Mesenchymal stem cell (in vitro differentiated cells and primary cell): Measurements from ENCODE around the gene GRK1.
"Not testable (repeated sequence)": the region's sequence is repeated elsewhere in the genome, so short reads cannot be mapped to it uniquely, and the experiment has no call there.

Experiments used
- DNase-seq: peaks from one replicate; pipeline ENCODE4 v3.0.0-alpha.2; 2013
- H2AFZ ChIP-seq: one replicate; pipeline ENCODE4 v1.6.1; 2013; ENCODE audit warnings: low read depth, mild to moderate bottlenecking, control low read depth, inconsistent platforms, low read length, moderate library complexity
- H2AK5ac ChIP-seq: 2 replicates; pipeline ENCODE4 v1.6.1; 2013; ENCODE audit warnings: low read length, moderate library complexity, mild to moderate bottlenecking, inconsistent platforms; ENCODE audit not compliant: severe bottlenecking
- H2BK120ac ChIP-seq: one replicate; pipeline ENCODE4 v1.6.1; 2013; ENCODE audit warnings: low read depth, mild to moderate bottlenecking, inconsistent platforms, low read length, moderate library complexity
- H2BK12ac ChIP-seq, 2 experiments: one replicate each; pipeline ENCODE4 v1.6.1; 2013; ENCODE audit warnings: inconsistent platforms in 2 of 2, low read length in 2 of 2, mild to moderate bottlenecking in 2 of 2, moderate library complexity in 2 of 2, control low read depth in 1 of 2
- H2BK15ac ChIP-seq: one replicate; pipeline ENCODE4 v1.6.1; 2013; ENCODE audit warnings: mild to moderate bottlenecking, low read depth, inconsistent platforms; ENCODE audit not compliant: poor library complexity, severe bottlenecking
- H2BK5ac ChIP-seq: 2 replicates; pipeline ENCODE4 v1.6.1; 2013; ENCODE audit warnings: low read depth, mild to moderate bottlenecking, low read length, control low read depth, inconsistent platforms; ENCODE audit not compliant: poor library complexity, severe bottlenecking
- H3K14ac ChIP-seq, 2 experiments: one replicate each; pipeline ENCODE4 v1.6.1; 2013; ENCODE audit warnings: inconsistent platforms in 2 of 2, low read length in 2 of 2, control low read depth in 1 of 2, mild to moderate bottlenecking in 1 of 2, moderate library complexity in 1 of 2
- H3K18ac ChIP-seq, 2 experiments: one replicate each; pipeline ENCODE4 v1.6.1; 2013; ENCODE audit warnings: inconsistent platforms in 2 of 2, low read length in 2 of 2, control low read depth in 1 of 2, low read depth in 1 of 2, mild to moderate bottlenecking in 1 of 2
- H3K23ac ChIP-seq, 2 experiments: one replicate each; pipeline ENCODE4 v1.6.1; 2013; ENCODE audit warnings: inconsistent platforms in 2 of 2, low read length in 2 of 2, mild to moderate bottlenecking in 2 of 2, moderate library complexity in 2 of 2, control low read depth in 1 of 2
- H3K27ac ChIP-seq: 2 replicates; pipeline ENCODE4 v1.5.1; 2013; ENCODE audit warnings: mild to moderate bottlenecking, moderate library complexity, low read length, control low read depth, inconsistent platforms; ENCODE audit not compliant: poor library complexity, severe bottlenecking
- H3K27me3 ChIP-seq, 2 experiments: 2 replicates each; pipeline versions ENCODE4 v1.6.1 to v1.7.0; 2013; ENCODE audit warnings: low read length in 2 of 2, mild to moderate bottlenecking in 2 of 2, moderate library complexity in 2 of 2, control low read depth in 1 of 2, inconsistent platforms in 1 of 2; ENCODE audit not compliant: control insufficient read depth in 1 of 2, insufficient read depth in 1 of 2
- H3K36me3 ChIP-seq, 2 experiments: 2 replicates each; pipeline versions ENCODE4 v1.6.1 to v1.7.0; 2013; ENCODE audit warnings: low read length in 2 of 2, control low read depth in 1 of 2, inconsistent platforms in 1 of 2, low read depth in 1 of 2, mild to moderate bottlenecking in 1 of 2; ENCODE audit not compliant: insufficient read depth in 2 of 2, control insufficient read depth in 1 of 2
- H3K4ac ChIP-seq, 2 experiments: one replicate each; pipeline ENCODE4 v1.6.1; 2013; ENCODE audit warnings: inconsistent platforms in 2 of 2, low read length in 2 of 2, mild to moderate bottlenecking in 2 of 2, moderate library complexity in 2 of 2, control low read depth in 1 of 2, low read depth in 1 of 2
- H3K4me1 ChIP-seq: 2 replicates; pipeline ENCODE4 v1.6.1; 2013; ENCODE audit warnings: low read depth, low read length, control low read depth; ENCODE audit not compliant: control insufficient read depth, insufficient read depth
- H3K4me2 ChIP-seq: 2 replicates; pipeline ENCODE4 v1.6.1; 2013; ENCODE audit warnings: low read length, mild to moderate bottlenecking, inconsistent platforms; ENCODE audit not compliant: poor library complexity, severe bottlenecking
- H3K4me3 ChIP-seq, 2 experiments: 2 replicates each; pipeline versions ENCODE4 v1.5.1 to v1.7.0; 2013; ENCODE audit warnings: low read length in 2 of 2, mild to moderate bottlenecking in 2 of 2, control low read depth in 1 of 2, low read depth in 1 of 2; ENCODE audit not compliant: insufficient read depth in 1 of 2
- H3K79me1 ChIP-seq: replicated peaks from 2 replicates; pipeline ENCODE4 v1.6.1; 2013; ENCODE audit warnings: mild to moderate bottlenecking, control low read depth, low read length, inconsistent platforms; ENCODE audit not compliant: poor library complexity, severe bottlenecking
- H3K9ac ChIP-seq: 2 replicates; pipeline ENCODE4 v1.7.0; 2013; ENCODE audit warnings: mild to moderate bottlenecking, low read length, moderate library complexity
- H3K9me3 ChIP-seq: 2 replicates; pipeline ENCODE4 v1.7.0; 2013; ENCODE audit warnings: mild to moderate bottlenecking, low read length; ENCODE audit not compliant: control insufficient read depth
- H4K8ac ChIP-seq: one replicate; pipeline ENCODE4 v1.6.1; 2013; ENCODE audit warnings: inconsistent platforms, mild to moderate bottlenecking, low read length, moderate library complexity
- H4K91ac ChIP-seq: one replicate; pipeline ENCODE4 v1.6.1; 2013; ENCODE audit warnings: mild to moderate bottlenecking, low read length, inconsistent platforms
- WGBS: methylation state at CpG from one replicate; pipeline ENCODE4 v1.1.7; 2013; ENCODE audit warnings: mixed read lengths; 5-methylcytosine and 5-hydroxymethylcytosine counted together

Gene GRK1

DNA sequence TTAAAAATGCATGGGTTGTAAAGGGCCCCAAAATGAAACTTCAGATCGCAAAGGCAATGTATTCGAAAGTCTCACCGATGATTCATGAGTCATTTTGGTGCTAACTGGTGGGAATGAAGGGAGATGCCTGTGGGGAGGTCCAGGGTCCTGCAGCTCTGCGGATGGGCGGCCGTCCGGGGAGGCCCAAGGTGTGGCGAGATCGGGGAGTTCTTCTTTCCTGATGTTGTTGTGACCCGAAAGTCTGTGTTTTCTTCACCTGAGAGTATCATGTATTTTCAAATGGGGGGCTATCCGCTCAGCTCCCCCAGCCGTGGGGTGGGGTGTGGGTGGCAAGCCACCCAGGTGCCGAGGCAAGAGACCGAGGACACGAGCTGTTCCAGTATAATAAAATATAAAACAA, 46.0 kb upstream of the GRK1 start:
- H3K9me3 ChIP-seq: no peaks in the 10 kb centered on the region
- H3K27me3 ChIP-seq: no peaks in the 10 kb centered on the region
- H2BK15ac ChIP-seq: no peak overlapping the region
- H3K9ac ChIP-seq: no peak overlapping the region
- H3K14ac ChIP-seq: no peak overlapping the region
- WGBS: 98% methylated on average over 10 of the region's 15 CpGs
- H3K4me3 ChIP-seq: no peak overlapping the region
- H2BK5ac ChIP-seq: no peak overlapping the region
- no peak overlapping the region for H3K27ac ChIP-seq
- H3K18ac ChIP-seq: no peak overlapping the region
- no peak overlapping the region for H4K91ac ChIP-seq
- no peak for DNase-seq
- peaks cover 27 to 37% of the 10 kb centered on the region in 2 experiments for H3K36me3 ChIP-seq
- H2BK12ac ChIP-seq: no peak overlapping the region
- H3K4me1 ChIP-seq: peaks cover 22% of the 10 kb centered on the region
- no peak overlapping the region for H4K8ac ChIP-seq
- no peak overlapping the region for H2AFZ ChIP-seq
- H3K4me2 ChIP-seq: no peak overlapping the region
- no peak overlapping the region for H3K23ac ChIP-seq
- no peak overlapping the region for H2BK120ac ChIP-seq
- H3K4ac ChIP-seq: no peak overlapping the region
- no peak overlapping the region for H2AK5ac ChIP-seq
- H3K79me1 ChIP-seq: peaks cover 21% of the 10 kb centered on the region

DNA sequence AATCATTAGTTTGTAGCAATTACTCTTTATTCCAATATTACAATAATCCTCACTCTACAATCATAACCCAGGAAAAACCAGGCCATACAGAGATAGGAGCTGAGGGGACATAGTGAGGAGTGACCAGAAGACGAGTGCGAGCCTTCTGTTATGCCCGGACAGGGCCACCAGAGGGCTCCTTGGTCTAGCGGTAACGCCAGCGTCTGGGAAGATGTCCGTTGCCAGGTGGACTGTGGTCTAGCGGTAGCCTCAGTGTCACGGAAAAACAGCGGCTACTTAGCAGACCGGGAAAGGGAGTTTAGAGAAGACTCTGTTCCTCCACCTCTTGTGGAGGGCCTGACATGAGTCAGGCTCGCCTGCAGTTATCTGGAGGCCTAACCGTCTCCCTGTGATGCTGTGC, 45.5 kb upstream of the GRK1 start:
- not testable (repeated sequence) for H2BK5ac ChIP-seq, H4K8ac ChIP-seq, H3K18ac ChIP-seq, H3K27me3 ChIP-seq, H3K9ac ChIP-seq, H3K14ac ChIP-seq, H2AK5ac ChIP-seq, H3K27ac ChIP-seq, H3K9me3 ChIP-seq, H2BK12ac ChIP-seq, H2BK120ac ChIP-seq, H3K4ac ChIP-seq, H3K4me3 ChIP-seq, H3K4me2 ChIP-seq, H4K91ac ChIP-seq, H2AFZ ChIP-seq, H2BK15ac ChIP-seq, H3K23ac ChIP-seq
- DNase-seq: peak; percentile 57
- Histone ChIP-seq H3K79me1 (peaks cover 20% of the 10 kb centered on the region), H3K36me3 (peaks cover 23 to 34% of the 10 kb centered on the region in 2 experiments), H3K4me1 (peaks cover 21% of the 10 kb centered on the region)
- 74% methylated on average over 11 of the region's 13 CpGs for WGBS

DNA sequence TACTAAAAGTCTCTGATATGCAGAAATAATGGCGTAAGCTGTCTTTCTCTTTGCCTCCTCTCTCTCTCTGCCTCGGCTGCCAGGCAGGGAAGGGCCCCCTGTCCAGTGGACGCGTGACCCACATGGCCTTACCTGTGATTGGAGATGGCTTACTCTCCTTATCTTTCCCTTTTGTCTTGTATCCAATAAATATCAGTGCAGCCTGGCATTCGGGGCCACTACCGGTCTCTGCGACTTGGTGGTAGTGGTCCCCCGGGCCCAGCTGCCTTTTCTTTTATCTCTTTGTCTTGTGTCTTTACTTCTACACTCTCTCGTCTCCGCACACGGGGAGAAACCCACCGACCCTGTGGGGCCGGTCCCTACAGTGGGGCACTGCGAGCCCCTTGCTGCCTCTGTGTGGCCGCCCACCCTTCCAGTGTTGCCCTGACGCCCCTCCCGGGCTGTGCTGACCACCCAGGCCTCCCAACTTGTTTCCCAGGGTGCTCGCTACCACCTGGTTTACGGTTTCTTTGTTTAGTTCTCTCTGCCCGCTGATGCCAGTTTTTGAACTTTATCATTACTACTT, 45.0 kb upstream of the GRK1 start:
- H2AK5ac ChIP-seq, H3K9ac ChIP-seq, DNase-seq, H2BK15ac ChIP-seq, H3K14ac ChIP-seq, H3K4ac ChIP-seq, H2BK120ac ChIP-seq, H3K23ac ChIP-seq, H3K4me2 ChIP-seq, H3K27me3 ChIP-seq, H4K8ac ChIP-seq, H2BK5ac ChIP-seq, H3K18ac ChIP-seq, H3K27ac ChIP-seq, H3K9me3 ChIP-seq, H3K4me3 ChIP-seq, H2BK12ac ChIP-seq, H2AFZ ChIP-seq, H4K91ac ChIP-seq: not testable (repeated sequence)
- Histone ChIP-seq H3K79me1 (peaks cover 21% of the 10 kb centered on the region), H3K4me1 (peaks cover 19% of the 10 kb centered on the region), H3K36me3 (peaks cover 19 to 35% of the 10 kb centered on the region in 2 experiments)
- WGBS: 98% methylated on average over 19 of the region's 20 CpGs

DNA sequence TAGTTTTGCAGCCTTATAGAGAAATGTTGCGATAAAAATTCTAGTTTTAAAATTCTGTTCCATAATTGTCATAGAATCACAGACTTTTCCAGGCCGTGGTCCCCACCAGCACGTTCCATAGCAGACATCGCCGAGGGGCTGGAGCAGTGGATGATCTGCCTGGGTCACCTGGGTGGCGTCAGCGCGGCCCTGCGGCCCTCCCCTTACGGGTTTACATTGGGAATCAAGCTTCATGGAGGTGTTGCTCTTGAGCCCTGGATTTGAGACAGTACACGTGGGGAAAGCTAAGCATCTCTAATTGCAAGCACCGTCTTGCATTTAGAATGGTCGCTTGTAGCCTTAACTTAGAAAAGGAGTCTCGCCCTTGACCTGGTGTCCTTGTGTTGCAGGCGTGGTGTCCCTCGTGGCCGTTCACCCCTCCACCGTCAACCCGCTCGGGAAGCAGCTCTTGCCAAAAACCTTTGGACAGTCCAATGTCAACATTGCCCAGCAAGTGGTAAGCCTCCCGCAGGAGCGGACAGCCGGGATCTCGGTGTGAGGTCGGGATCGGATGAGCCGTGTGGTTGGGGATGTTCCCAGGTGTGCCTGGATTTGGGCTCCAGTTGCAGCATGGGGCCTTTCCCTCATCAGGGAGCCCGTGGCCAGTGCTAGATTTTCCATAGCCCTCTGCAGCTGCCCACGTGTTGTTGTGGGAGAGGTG, 44.1 kb upstream of the GRK1 start:
- Histone ChIP-seq H3K9ac (no peak overlapping the region), H3K4ac (no peak overlapping the region), H3K79me1 (peaks cover 29% of the 10 kb centered on the region), H3K4me1 (peaks cover 15% of the 10 kb centered on the region), H2AFZ (no peak overlapping the region), H2BK12ac (no peak overlapping the region), H2BK5ac (no peak overlapping the region), H3K18ac (no peak overlapping the region), H2BK15ac (no peak overlapping the region), H4K8ac (no peak overlapping the region), H2BK120ac (no peak overlapping the region), H2AK5ac (no peak overlapping the region), H3K23ac (no peak overlapping the region), H3K27ac (no peak overlapping the region), H3K4me2 (no peak overlapping the region), H3K27me3 (no peaks in the 10 kb centered on the region), H4K91ac (no peak overlapping the region), H3K14ac (no peak overlapping the region), H3K4me3 (no peak overlapping the region), H3K9me3 (no peaks in the 10 kb centered on the region), H3K36me3 (peaks cover 24 to 44% of the 10 kb centered on the region in 2 experiments)
- DNase-seq: peak; percentile 3
- 98% methylated on average over 29 of the region's 29 CpGs for WGBS
